T47D (cell line): ENCODE measurements around the gene C10orf90.

ENCODE experiments used
- DNase-seq, 2 experiments: peaks; one replicate each; pipeline versions ENCODE4 v3.0.0 to v3.0.0-alpha.2; 2011 to 2012; ENCODE audit warnings: low read depth in 1 of 2, low spot score in 1 of 2
- JUND ChIP-seq: IDR thresholded peaks from 2 replicates; pipeline ENCODE4 v1.6.1; 2012; ENCODE audit warnings: low read depth
- in situ Hi-C: cut with HindIII; loops from 2 replicates; pipeline ENCODE4 v1.10.0; 2016; ENCODE audit warnings: low sequenced_read_pairs, low pct_unique_long_range_greater_than_20kb

The C10orf90 gene

DNA sequence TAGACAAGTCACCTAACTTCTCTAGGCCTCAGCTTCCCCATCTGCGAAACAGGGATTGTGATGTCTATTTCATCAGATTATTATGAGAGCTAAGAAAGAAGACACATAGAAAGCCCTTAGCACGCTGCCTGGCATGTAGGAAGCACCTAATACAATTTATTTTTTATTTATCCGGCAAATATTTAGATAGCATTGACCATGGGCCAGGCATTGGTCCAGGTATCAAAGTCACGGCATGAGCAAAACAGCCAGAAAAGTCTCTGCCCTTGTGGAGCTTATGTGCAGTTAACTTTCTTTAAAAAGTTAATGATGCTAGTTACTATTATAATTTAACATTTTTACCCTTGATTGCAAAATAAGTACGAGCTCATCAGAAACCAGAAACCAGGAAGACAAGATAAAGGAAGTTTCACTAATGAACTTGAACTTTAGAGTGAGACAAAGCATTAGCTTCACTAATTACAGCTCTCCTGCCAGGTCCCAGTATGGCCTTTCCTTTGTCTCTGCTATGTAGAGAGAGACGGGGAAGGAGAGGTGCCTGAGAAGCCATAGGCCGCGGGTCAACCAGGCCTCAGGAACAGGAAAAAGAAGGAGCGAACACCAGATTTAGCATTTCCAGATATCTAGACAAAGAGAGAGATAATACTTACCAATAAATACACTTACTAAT is 142.7 kb downstream of the C10orf90 start:
- no peak for DNase-seq
- no peak for TF ChIP-seq JUND
- in situ Hi-C loops, result no loop called here

GRCh38 chr10:126525326-126525725 is 145.2 kb downstream of the C10orf90 start:
- in situ Hi-C loops, result no loop called here
- DNase-seq, result no peak
- TF ChIP-seq JUND, result no peak

DNA sequence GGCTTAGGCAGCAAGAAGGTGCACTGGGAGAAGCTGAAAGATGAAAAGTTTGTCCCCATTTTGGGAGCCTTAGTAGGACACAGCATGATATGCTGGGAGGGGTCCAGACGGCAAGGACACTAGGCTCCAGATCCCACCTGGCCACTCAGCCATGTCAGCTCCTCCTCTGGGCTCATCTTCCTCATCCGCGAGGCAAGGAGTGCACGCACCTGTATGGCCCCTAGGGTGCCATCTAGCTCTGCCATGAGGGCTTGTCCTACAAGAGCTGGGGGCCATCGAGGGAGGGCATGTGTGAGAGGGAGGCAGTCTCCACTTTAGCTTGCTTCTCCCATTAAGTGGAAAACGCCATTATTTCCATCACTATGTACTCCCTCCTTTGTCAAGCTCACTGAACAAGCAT is 146.0 kb downstream of the C10orf90 start:
- in situ Hi-C loops, result no loop called here
- DNase-seq, result no peak
- no peak for TF ChIP-seq JUND

DNA sequence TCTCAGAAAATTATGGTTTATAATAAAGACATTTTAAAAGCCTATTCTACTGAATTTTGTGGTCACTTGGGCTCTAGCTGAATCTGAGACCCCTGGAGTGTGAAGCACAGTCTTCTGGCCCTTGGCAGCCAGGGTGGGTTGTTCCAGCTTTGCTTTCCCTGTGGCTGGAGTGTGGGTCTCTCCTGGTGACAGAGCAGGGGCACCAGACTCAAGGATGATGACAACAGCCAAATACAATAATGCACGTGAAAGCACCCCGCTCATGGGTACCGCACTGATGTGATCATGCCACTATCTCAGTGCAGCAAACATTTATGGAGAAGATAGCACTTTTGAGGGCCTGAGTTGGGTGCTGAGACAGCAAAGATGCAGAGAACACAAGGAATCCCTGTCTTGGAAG is 147.4 kb downstream of the C10orf90 start:
- no peak for DNase-seq
- in situ Hi-C loops, result no loop called here
- TF ChIP-seq JUND, result no peak

GRCh38 chr10:126521399-126521798 is 149.1 kb downstream of the C10orf90 start:
- in situ Hi-C loops, result no loop called here
- DNase-seq, result no peak
- TF ChIP-seq JUND, result no peak

DNA sequence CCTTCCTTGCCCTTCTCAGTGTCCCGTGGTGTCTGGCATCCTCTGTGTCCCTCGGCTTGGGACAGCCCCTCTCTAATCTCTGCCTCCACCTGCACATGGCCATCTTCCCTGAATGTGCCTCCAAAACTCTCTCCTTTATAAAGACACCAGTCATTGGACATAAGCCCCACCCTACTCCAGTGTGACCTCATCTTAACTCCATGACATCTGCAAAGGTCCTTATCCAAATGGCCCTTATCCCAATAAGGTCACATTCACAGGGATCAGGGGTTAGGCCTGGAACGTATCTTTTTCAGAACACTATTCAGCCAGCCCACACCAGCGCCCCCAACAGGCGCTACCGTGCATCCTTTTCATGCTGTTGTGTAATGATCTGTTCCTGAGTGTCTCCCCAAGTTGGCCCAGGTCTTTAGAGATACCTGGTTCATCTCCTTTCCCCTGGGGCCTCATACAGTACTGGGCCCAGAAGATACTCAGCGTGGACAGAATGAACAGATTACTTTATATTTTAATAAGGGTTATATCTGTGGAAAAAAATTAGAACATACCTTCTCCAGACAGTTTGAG is 149.7 kb downstream of the C10orf90 start:
- TF ChIP-seq JUND, result no peak
- DNase-seq, result no peak
- in situ Hi-C loops, result no loop called here

- in situ Hi-C loops, result no loop called here
- TF ChIP-seq JUND, result no peak
- no peak for DNase-seq
These were observed 150.5 kb downstream of the C10orf90 start for GRCh38 chr10:126519992-126520391.

DNA sequence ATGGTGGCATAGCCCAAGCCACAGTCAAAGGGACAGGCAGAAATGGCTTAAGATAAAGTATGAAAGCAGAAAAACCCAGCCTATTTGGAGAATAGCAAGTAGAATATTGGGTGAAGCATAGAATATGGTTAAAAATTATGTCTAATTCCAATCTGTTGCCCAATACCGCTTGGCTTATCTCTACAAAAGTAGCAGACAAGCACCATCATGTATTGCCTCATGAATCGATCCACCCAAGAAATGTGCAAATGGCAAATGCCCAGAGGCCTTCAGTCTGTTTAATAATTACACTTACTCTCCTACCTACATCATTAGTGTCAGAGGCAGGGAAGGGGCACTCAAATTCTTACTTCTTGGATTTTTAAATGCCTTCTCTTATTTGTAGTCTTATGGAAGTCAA is 151.3 kb downstream of the C10orf90 start:
- in situ Hi-C loops, result no loop called here
- no peak for DNase-seq
- no peak for TF ChIP-seq JUND

- no peak for DNase-seq
- in situ Hi-C loops, result no loop called here
- no peak for TF ChIP-seq JUND
These were observed 152.0 kb downstream of the C10orf90 start for GRCh38 chr10:126518218-126519080.

- no peak for DNase-seq
- TF ChIP-seq JUND, result no peak
- in situ Hi-C loops, result no loop called here
These were observed 154.0 kb downstream of the C10orf90 start for GRCh38 chr10:126516515-126516914.

DNA sequence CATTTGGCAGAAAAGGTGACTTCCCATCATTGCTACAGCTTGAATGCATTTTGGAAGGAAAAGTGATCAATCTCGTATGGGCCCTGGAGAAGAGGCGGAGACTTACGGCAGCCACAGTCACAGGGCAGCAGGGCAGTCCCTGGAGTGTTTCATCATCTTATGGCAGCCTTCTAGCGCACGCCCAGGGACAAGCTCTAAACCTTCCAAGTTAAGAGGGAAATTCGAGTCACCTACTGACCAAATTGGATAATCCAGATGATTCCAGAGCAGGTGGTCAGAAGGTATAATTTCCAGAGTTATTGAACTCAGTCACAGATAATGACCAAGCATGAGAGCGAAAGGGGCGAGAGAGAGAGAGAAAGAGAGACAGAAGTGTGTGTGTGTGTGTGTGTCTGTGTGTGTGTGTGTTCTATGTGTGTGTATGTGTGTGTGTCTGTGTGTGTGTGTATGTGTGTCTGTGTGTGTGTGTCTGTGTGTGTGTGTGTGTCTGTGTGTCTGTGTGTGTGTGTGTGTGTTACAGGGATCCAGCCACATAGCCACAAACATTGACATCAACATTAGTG is 158.5 kb downstream of the C10orf90 start:
- TF ChIP-seq JUND, result no peak
- in situ Hi-C loops, result no loop called here
- DNase-seq, result no peak

GRCh38 chr10:126509182-126509581 is 161.3 kb downstream of the C10orf90 start:
- no peak for DNase-seq
- in situ Hi-C loops, result no loop called here
- TF ChIP-seq JUND, result no peak
